Neutrophil (primary cell): ENCODE data around the gene PGM2L1.
"Not testable (repeated sequence)": the region's sequence is repeated elsewhere in the genome, so short reads cannot be mapped to it uniquely, and the experiment has no call there.

ENCODE experiments used
- H3K27ac ChIP-seq: fragments of 200-600 bp; sonication (generic); 2 replicates; pipeline ENCODE4 v1.5.1; 2016; ENCODE audit warnings: mild to moderate bottlenecking, moderate library complexity
- H3K27me3 ChIP-seq: fragments of 200-600 bp; sonication (generic); 2 replicates; pipeline ENCODE4 v1.6.0; 2016; ENCODE audit warnings: mild to moderate bottlenecking
- H3K36me3 ChIP-seq: fragments of 200-600 bp; sonication (generic); 2 replicates; pipeline ENCODE4 v1.5.1; 2017
- H3K4me1 ChIP-seq, 2 experiments: fragments of 200-600 bp in 1 of 2; sonication (generic) in 1 of 2; 1 replicate in 1 of 2; 2 replicates in 1 of 2; pipeline versions ENCODE4 v1.5.1 to v1.6.1; 2013 to 2016; ENCODE audit warnings: low read depth in 1 of 2, low read length in 1 of 2, mild to moderate bottlenecking in 1 of 2, moderate library complexity in 1 of 2; ENCODE audit not compliant: control insufficient read depth in 1 of 2, insufficient read depth in 1 of 2
- H3K4me3 ChIP-seq, 2 experiments: fragments of 200-600 bp in 1 of 2; sonication (generic) in 1 of 2; 1 replicate in 1 of 2; 2 replicates in 1 of 2; pipeline ENCODE4 v1.5.1; 2013 to 2016; ENCODE audit warnings: low read depth in 1 of 2, low read length in 1 of 2, mild to moderate bottlenecking in 1 of 2, moderate library complexity in 1 of 2
- H3K9me3 ChIP-seq: fragments of 200-600 bp; sonication (generic); 2 replicates; pipeline ENCODE4 v1.5.1; 2016
- CTCF ChIP-seq: fragments of 200-600 bp; sonication (generic); IDR thresholded peaks from 2 replicates; pipeline ENCODE4 v1.5.1; 2016; ENCODE audit warnings: antibody characterized with exemption

The PGM2L1 gene

GRCh38 chr11:74370123-74370522 is 28.1 kb downstream of the PGM2L1 start:
- TF ChIP-seq CTCF: no peak
- Histone ChIP-seq H3K27me3 (no peaks in the 10 kb centered on the region), H3K4me1 (no peaks in the 10 kb centered on the region), H3K36me3 (peaks cover 32% of the 10 kb centered on the region), H3K9me3 (no peaks in the 10 kb centered on the region), H3K4me3 (no peak overlapping the region), H3K27ac (no peak overlapping the region)

GRCh38 chr11:74367881-74368280 is 30.4 kb downstream of the PGM2L1 start:
- TF ChIP-seq CTCF: no peak
- Histone ChIP-seq H3K4me3 (no peak overlapping the region), H3K36me3 (peaks cover 20% of the 10 kb centered on the region), H3K4me1 (no peaks in the 10 kb centered on the region), H3K27ac (no peak overlapping the region), H3K9me3 (no peaks in the 10 kb centered on the region), H3K27me3 (no peaks in the 10 kb centered on the region)

DNA sequence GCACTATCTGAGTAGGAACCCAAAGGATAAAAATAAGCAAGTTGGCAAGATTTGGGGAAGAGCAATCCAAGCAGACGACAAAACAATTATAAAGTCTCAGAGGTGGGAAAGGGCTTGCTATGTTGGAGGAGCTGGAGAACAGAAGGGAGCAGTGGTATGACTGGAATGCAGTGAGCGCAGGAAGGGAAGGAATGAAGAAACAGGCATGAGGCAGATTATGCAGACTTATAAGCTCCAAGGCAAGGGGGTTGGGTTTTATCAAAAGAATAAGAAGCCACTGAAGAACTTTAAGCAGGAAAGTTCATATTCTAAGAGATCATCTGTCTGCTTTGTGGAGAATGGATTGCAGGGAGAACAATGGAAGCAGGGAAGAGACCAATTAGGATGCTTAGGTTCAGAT is 31.7 kb downstream of the PGM2L1 start:
- TF ChIP-seq CTCF: no peak
- Histone ChIP-seq H3K27ac (no peak overlapping the region), H3K4me1 (no peaks in the 10 kb centered on the region)

DNA sequence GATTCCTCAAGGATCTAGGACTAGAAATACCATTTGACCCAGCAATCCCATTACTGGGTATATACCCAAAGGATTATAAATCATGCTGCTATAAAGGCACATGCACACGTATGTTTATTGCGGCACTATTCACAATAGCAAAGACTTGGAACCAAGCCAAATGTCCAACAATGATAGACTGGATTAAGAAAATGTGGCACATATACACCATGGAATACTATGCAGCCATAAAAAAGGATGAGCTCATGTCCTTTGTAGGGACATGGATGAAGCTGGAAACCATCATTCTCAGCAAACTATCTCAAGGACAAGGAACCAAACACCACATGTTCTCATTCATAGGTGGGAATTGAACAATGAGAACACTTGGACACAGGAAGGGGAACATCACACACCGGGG is 32.4 kb downstream of the PGM2L1 start:
- not testable (repeated sequence) for H3K27ac ChIP-seq, H3K4me3 ChIP-seq, H3K27me3 ChIP-seq, H3K9me3 ChIP-seq, H3K4me1 ChIP-seq
- peaks cover 18% of the 10 kb centered on the region for H3K36me3 ChIP-seq

More for the DNA sequence above, 31.7 kb downstream of the PGM2L1 start:
- Histone ChIP-seq H3K9me3 (no peaks in the 10 kb centered on the region), H3K4me3 (no peak overlapping the region), H3K27me3 (no peaks in the 10 kb centered on the region), H3K36me3 (peaks cover 18% of the 10 kb centered on the region)

DNA sequence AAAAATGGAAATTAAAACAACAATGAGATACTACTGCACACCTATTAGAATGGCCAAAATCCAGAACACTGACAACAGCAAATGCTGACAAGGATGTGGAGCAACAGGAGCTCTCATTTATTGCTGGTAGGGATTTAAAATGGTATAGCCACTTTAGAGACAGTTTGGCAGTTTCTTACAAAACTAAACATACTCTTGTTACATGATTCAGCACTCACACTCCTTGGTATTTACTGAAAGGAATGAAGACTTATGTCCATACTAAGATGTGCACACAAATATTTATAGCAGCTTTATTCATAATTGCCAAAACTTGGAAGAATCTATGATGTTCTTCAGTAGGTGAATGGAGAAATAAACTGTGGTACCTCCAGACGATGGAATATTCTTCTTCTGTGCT is 40.8 kb downstream of the PGM2L1 start:
- TF ChIP-seq CTCF: no peak
- H3K4me3 ChIP-seq: no peak overlapping the region
- H3K9me3 ChIP-seq: no peaks in the 10 kb centered on the region
- H3K27me3 ChIP-seq: no peaks in the 10 kb centered on the region
- no peaks in the 10 kb centered on the region for H3K4me1 ChIP-seq
- no peak overlapping the region for H3K27ac ChIP-seq
- H3K36me3 ChIP-seq: peaks cover 19% of the 10 kb centered on the region

GRCh38 chr11:74355626-74356025 is 42.6 kb downstream of the PGM2L1 start:
- Histone ChIP-seq H3K36me3 (peaks cover 18% of the 10 kb centered on the region), H3K27me3 (no peaks in the 10 kb centered on the region), H3K4me1 (no peaks in the 10 kb centered on the region), H3K4me3 (no peak overlapping the region), H3K27ac (no peak overlapping the region), H3K9me3 (no peaks in the 10 kb centered on the region)
- TF ChIP-seq CTCF: no peak
